B cell (primary cell): ENCODE data around the gene ANGPTL2. TPM values are rescaled to one million over a fixed set of nuclear protein-coding genes. Genes with fewer than 3 reads are reported as not detected.

Source experiments
- ATAC-seq: fragments of 200-7000 bp; cut with Tn5 transposase; one replicate; pipeline ENCODE4 v1.10.0; 2021; ENCODE audit warnings: low read depth, mild to moderate bottlenecking, moderate number of reproducible peaks, moderate library complexity
- CTCF ChIA-PET: fragments of 350-600 bp; sonication (Branson Sonifier 250); formaldehyde crosslinking; loops from one replicate; lab custom pipeline; 2021; ENCODE audit warnings: antibody characterized with exemption, inconsistent platforms; lab: Charles Lee
- POLR2A ChIA-PET: fragments of 350-600 bp; sonication (Branson Sonifier 250); formaldehyde crosslinking; loops from one replicate; lab custom pipeline; 2021; ENCODE audit warnings: antibody characterized with exemption; lab: Charles Lee
- DNase-seq: peaks from one replicate; pipeline ENCODE4 v3.0.0; 2013
- H2AFZ ChIP-seq: 2 replicates; pipeline ENCODE4 v1.6.1; 2012; ENCODE audit warnings: mild to moderate bottlenecking, low read depth, low read length; ENCODE audit not compliant: insufficient read depth, poor library complexity, severe bottlenecking
- H3K27ac ChIP-seq, 2 donors: 1 replicate in 1 of 2; 2 replicates in 1 of 2; pipeline ENCODE4 v1.5.1; 2012 to 2013; ENCODE audit warnings: low read length in 2 of 2, mild to moderate bottlenecking in 2 of 2, moderate library complexity in 1 of 2
- H3K27me3 ChIP-seq, 4 experiments: fragments of 200-600 bp in 1 of 4; sonication (generic) in 1 of 4; replicated peaks in 1 of 4; 1 replicate in 2 of 4; 2 replicates in 2 of 4; pipeline versions ENCODE4 v1.6.1 to v1.7.0; 2013 to 2016; ENCODE audit warnings: low read length in 3 of 4, mild to moderate bottlenecking in 2 of 4, mixed read lengths in 1 of 4, moderate library complexity in 1 of 4; ENCODE audit not compliant: insufficient read depth in 4 of 4, control insufficient read depth in 3 of 4; ENCODE audit errors: control extremely low read depth in 1 of 4
- H3K36me3 ChIP-seq, 2 experiments: replicated peaks in 1 of 2; 1 replicate in 1 of 2; 2 replicates in 1 of 2; pipeline versions ENCODE4 v1.6.1 to v1.7.1; 2013; ENCODE audit warnings: low read length in 1 of 2; ENCODE audit not compliant: insufficient read depth in 2 of 2, control insufficient read depth in 1 of 2; ENCODE audit errors: control extremely low read depth in 1 of 2, extremely low read depth in 1 of 2
- H3K4me1 ChIP-seq, 2 donors: fragments of 200-600 bp in 1 of 2; sonication (generic) in 1 of 2; 1 replicate in 1 of 2; 2 replicates in 1 of 2; pipeline versions ENCODE4 v1.5.1 to v1.6.1; 2013 to 2017; ENCODE audit warnings: low read length in 2 of 2; ENCODE audit not compliant: control insufficient read depth in 2 of 2, insufficient read depth in 2 of 2
- H3K4me2 ChIP-seq: replicated peaks from 2 replicates; pipeline ENCODE3; 2012; ENCODE audit warnings: mild to moderate bottlenecking, low read depth, low read length; ENCODE audit not compliant: poor library complexity, severe bottlenecking
- H3K4me3 ChIP-seq, 5 experiments: fragments of 200-600 bp in 1 of 5; sonication (generic) in 1 of 5; 1 replicate in 3 of 5; 2 replicates in 2 of 5; pipeline versions ENCODE4 v1.5.1 to v1.7.0; 2011 to 2016; ENCODE audit warnings: low read length in 4 of 5, mild to moderate bottlenecking in 4 of 5, low read depth in 2 of 5, control low read depth in 1 of 5, moderate library complexity in 1 of 5; ENCODE audit not compliant: insufficient read depth in 1 of 5; ENCODE audit errors: control extremely low read depth in 1 of 5, extremely low read depth in 1 of 5
- H3K79me2 ChIP-seq: fragments of 200-600 bp; sonication (generic); one replicate; pipeline ENCODE4 v1.6.0; 2016; ENCODE audit warnings: low read length; ENCODE audit not compliant: control insufficient read depth, insufficient read depth
- H3K9ac ChIP-seq: fragments of 200-600 bp; sonication (generic); 2 replicates; pipeline ENCODE4 v1.6.1; 2017; ENCODE audit warnings: mild to moderate bottlenecking, low read length, moderate library complexity
- H3K9me3 ChIP-seq, 3 donors: one replicate each; pipeline versions ENCODE4 v1.6.1 to v1.7.1; 2013; ENCODE audit warnings: low read length in 2 of 3; ENCODE audit not compliant: control insufficient read depth in 2 of 3, insufficient read depth in 1 of 3; ENCODE audit errors: control extremely low read depth in 1 of 3
- H4K20me1 ChIP-seq: 2 replicates; pipeline ENCODE4 v1.6.0; 2012; ENCODE audit warnings: mild to moderate bottlenecking, low read length; ENCODE audit not compliant: insufficient read depth, control insufficient read depth, poor library complexity, severe bottlenecking
- H3K27ac Mint-ChIP-seq: one replicate; pipeline ENCODE4 v1.8.0; 2021; ENCODE audit warnings: mixed read lengths
- H3K27me3 Mint-ChIP-seq: one replicate; pipeline ENCODE4 v1.8.0; 2021; ENCODE audit warnings: mixed read lengths
- H3K4me1 Mint-ChIP-seq: one replicate; pipeline ENCODE4 v1.8.0; 2021; ENCODE audit warnings: mixed read lengths
- H3K4me3 Mint-ChIP-seq: one replicate; pipeline ENCODE4 v1.8.0; 2021; ENCODE audit warnings: mixed read lengths
- H3K9me3 Mint-ChIP-seq: one replicate; pipeline ENCODE4 v1.8.0; 2022; ENCODE audit warnings: mixed read lengths; ENCODE audit not compliant: insufficient read depth
- CTCF ChIP-seq: fragments of 200-600 bp; IDR thresholded peaks from one replicate; pipeline ENCODE4 v1.8.0; 2022; ENCODE audit warnings: antibody characterized with exemption, mild to moderate bottlenecking
- EZH2 ChIP-seq: IDR thresholded peaks from 2 replicates; pipeline ENCODE4 v1.6.1; 2012; ENCODE audit warnings: borderline replicate concordance, low read depth, mild to moderate bottlenecking, moderate library complexity, low read length; ENCODE audit not compliant: insufficient read depth, poor library complexity, severe bottlenecking
- WGBS: methylation state at CpG from one replicate; pipeline ENCODE4 v1.1.5; 2013; ENCODE audit warnings: missing lambda C conversion rate; ENCODE audit not compliant: insufficient coverage; 5-methylcytosine and 5-hydroxymethylcytosine counted together
- intact Hi-C: fragments of 100-400 bp; cut with micrococcal nuclease; formaldehyde crosslinking; loops from one replicate; pipeline ENCODE4 v1.10.0; 2022
- polyA plus RNA-seq: library from polyadenylated mRNA; depleted of rRNA; stranded (reverse); fragments of >200 nt; gene quantifications from 2 replicates; pipeline ENCODE4 v1.2.3, GENCODE V29; 2012
- total RNA-seq, 2 donors: library from RNA; stranded (reverse); fragments of 120-200 nt in 1 of 2; gene quantifications; 1 replicate in 1 of 2; 2 replicates in 1 of 2; pipeline versions ENCODE4 v1.2.3 to v1.2.4, GENCODE V29; 2013 to 2022

The ANGPTL2 gene
- total and polyA plus RNA-seq, 2 donors (not counting 1 experiment from before 2014, with no cell fraction given), result not detected

DNA sequence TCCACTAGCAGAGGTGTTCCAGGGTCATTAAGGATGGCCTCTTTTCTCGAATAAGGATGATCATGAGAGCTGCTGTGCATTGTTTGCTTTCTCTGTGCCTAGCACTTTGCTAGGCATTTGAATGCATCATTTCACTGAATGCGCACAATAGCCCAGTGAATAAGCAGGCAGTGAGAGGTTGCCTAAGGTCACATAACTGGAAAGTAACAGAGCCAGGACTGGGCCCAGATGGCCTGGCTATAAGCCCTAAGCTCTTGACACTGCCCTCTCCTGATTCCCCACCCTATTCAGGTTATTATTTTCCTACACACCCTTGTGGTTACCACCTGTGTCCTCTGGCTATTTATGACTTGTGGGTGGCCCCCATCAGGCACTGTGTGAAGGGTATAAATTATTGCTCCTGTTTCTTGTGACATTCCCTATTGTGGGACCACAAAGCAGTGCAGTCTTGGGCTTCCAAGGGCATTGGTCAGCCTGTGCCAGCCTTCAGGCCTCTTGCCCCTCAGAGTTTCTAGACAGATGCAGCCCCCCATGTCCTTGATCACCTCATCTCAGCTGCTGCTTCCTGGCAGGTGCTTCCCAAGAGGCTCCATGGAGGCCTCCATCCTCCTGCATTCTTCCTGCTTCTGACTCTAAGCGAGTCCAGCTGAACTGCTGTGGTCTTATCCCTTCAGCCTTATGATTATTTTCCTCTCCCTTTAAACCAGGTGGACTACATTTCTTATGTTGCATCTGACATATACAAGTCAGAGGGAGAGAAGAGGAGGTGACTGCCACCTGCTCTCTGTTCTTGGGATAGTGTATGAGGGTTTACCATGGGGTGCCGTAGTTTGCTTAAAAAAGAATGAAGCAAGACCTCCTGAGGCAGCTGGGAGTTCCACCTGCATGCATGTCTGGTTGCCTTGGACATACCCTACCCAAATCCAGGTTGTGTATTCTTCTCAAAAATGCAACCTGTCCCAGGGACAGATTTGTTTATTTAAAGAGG lies 47.6 kb downstream of the ANGPTL2 start:
- 96% methylated on average over 2 of the region's 4 CpGs for WGBS
- intact Hi-C loops, result no loop called here
- no peaks in the 10 kb centered on the region for H3K27me3 ChIP-seq
- Mint-ChIP-seq H3K27ac (no peak overlapping the region), H3K9me3 (peaks cover 4% of the 10 kb centered on the region), H3K4me3 (no peak overlapping the region), H3K4me1 (no peaks in the 10 kb centered on the region), H3K27me3 (no peaks in the 10 kb centered on the region)
- DNase-seq (no peak), ATAC-seq (no peak)
- ChIA-PET POLR2A (no interaction called here), CTCF (no interaction called here)
- H2AFZ ChIP-seq, result no peak overlapping the region
- no peak for TF ChIP-seq EZH2
- no peak for TF ChIP-seq CTCF
- no peak overlapping the region for H3K4me2 ChIP-seq
- H3K36me3 ChIP-seq, result peaks cover 3 to 4% of the 10 kb centered on the region in 2 experiments
- H3K4me3 ChIP-seq, result no peak overlapping the region
- no peak overlapping the region for H3K27ac ChIP-seq
- H3K4me1 ChIP-seq, result no peaks in the 10 kb centered on the region
- H4K20me1 ChIP-seq, result no peaks in the 10 kb centered on the region
- no peaks in the 10 kb centered on the region for H3K79me2 ChIP-seq
- no peak overlapping the region for H3K9ac ChIP-seq
- peaks cover 0 to 7% (median 3%) of the 10 kb centered on the region in 3 donors for H3K9me3 ChIP-seq
